ES-I3 (cell line): ENCODE data around the gene BCAP31.
"Not testable (repeated sequence)": the region's sequence is repeated elsewhere in the genome, so short reads cannot be mapped to it uniquely, and the experiment has no call there.

Experiments used
- H3K36me3 ChIP-seq: 2 replicates; pipeline ENCODE4 v1.6.1; 2013; ENCODE audit warnings: mild to moderate bottlenecking, low read length, control low read depth, moderate library complexity; ENCODE audit not compliant: insufficient read depth
- H3K4me1 ChIP-seq: 2 replicates; pipeline ENCODE4 v1.6.1; 2013; ENCODE audit warnings: mild to moderate bottlenecking, control low read depth, low read length; ENCODE audit not compliant: insufficient read depth
- H3K9ac ChIP-seq: 2 replicates; pipeline ENCODE4 v1.6.1; 2013; ENCODE audit warnings: low read depth, mild to moderate bottlenecking, low read length, moderate library complexity
- H3K9me3 ChIP-seq: 2 replicates; pipeline ENCODE4 v1.6.1; 2013; ENCODE audit warnings: mild to moderate bottlenecking, low read length, moderate library complexity; ENCODE audit not compliant: control insufficient read depth, insufficient read depth

BCAP31 gene

GRCh38 chrX:153766098-153766817 is 42.1 kb upstream of the BCAP31 start:
- Histone ChIP-seq H3K9ac (peak overlapping the region; percentile 46), H3K4me1 (peaks cover 5% of the 10 kb centered on the region; the same call in 1 of the 2 replicates), H3K9me3 (no peaks in the 10 kb centered on the region), H3K36me3 (no peaks in the 10 kb centered on the region)

DNA sequence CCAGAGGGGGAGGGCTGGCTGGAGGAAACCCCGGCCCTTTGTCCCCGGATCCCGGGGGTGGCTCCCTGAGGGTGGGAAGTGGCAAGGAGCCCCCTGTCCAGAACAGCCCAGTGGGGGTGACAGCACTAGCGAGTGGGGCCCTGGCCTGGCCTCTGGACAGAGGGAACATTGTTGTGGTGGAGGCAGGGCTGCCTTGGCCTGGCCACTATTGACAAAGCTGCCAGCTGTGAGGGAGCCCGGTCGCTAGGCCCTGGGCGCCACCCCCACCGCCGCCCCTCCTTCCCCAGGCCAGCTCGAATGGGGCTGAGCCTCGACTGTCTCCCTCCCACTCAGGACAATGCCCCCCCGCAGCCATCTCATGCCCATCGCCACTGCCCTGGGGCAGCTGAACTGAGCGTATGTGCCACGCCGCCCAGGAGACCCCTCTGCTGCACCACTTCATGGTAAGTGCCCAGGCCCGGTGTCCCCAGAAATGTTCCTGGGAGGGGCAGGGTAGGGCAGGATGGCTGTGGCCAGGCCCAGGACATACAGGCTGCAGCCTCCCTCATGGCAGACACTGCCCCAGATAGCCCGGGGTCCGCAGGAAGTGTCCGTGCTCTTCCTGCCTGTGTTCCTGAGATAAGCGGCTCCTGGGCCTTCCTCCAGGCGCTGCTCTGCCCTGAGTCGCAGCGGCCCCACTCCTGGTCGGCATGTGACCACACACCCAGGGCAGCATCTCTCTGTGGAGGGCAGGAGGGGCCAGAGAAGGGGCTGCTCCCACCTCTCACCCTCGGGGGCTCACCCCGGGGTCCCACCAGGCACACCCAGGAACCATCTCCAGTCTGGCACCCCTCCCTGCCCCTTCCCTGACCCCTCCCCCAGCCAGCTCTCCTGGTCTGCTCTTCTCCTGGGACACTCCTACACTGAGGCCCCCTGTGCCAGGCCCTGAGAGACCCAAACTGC is 41.2 kb upstream of the BCAP31 start:
- peak overlapping the region; percentile 46; the same call in 1 of the 2 replicates for H3K9ac ChIP-seq
- peaks cover 5% of the 10 kb centered on the region; the same call in 1 of the 2 replicates for H3K4me1 ChIP-seq
- no peaks in the 10 kb centered on the region for H3K36me3 ChIP-seq
- no peaks in the 10 kb centered on the region for H3K9me3 ChIP-seq

- H3K9me3 ChIP-seq: no peaks in the 10 kb centered on the region
- no peak overlapping the region for H3K9ac ChIP-seq
- no peaks in the 10 kb centered on the region for H3K36me3 ChIP-seq
- peaks cover 5% of the 10 kb centered on the region; the same call in 1 of the 2 replicates for H3K4me1 ChIP-seq
Observed at GRCh38 chrX:153764786-153765137, 40.6 kb upstream of the BCAP31 start.

DNA sequence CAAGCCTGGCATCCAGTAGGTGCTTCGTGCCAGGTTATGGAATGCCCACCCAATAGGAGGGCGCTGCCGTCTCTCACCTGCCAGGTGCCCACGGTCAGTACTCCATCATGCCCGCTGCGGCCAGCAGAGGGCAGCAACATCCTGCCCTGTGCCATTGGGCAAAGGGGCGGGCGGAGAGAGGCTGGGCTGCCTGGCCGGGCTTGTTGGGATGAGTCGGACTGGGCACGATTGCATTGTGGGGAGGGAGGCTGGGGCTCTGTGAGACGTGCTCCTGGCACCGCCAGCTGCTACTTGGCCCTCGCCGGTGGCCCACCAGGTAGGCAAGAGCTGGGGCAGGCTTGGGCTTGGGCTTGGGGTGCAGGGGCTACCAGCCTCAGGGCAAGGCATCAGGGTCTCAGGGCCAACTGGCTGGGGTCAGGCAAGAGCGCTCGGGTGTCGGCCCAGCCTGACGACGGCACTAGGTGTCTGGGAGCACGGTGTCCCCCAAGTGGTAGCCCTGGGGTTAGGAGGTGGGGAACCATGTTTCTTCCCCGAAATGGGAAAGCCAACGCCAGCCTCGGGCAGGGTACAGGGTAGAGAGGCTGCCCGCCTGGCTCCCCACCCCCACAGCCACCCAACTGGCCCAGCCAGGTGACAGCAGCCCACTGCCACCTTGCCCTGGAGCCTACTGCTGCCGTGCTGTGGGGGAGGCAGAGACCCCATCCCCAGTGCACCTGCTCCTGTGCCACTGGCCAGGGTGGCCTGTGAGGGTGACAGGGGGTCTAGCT is 40.0 kb upstream of the BCAP31 start, which contains the start of gene PLXNB3:
Gene PLXNB3 (plus strand): TSS at position 261 of the 767 bp plus-strand sequence. CDS start 1,287 bp downstream, outside the sequence.
- Histone ChIP-seq H3K36me3 (no peaks in the 10 kb centered on the region), H3K9ac (no peak within 1 kb of the TSS), H3K9me3 (no peaks in the 10 kb centered on the region), H3K4me1 (peaks cover 5% of the 10 kb centered on the region; the same call in 1 of the 2 replicates)

DNA sequence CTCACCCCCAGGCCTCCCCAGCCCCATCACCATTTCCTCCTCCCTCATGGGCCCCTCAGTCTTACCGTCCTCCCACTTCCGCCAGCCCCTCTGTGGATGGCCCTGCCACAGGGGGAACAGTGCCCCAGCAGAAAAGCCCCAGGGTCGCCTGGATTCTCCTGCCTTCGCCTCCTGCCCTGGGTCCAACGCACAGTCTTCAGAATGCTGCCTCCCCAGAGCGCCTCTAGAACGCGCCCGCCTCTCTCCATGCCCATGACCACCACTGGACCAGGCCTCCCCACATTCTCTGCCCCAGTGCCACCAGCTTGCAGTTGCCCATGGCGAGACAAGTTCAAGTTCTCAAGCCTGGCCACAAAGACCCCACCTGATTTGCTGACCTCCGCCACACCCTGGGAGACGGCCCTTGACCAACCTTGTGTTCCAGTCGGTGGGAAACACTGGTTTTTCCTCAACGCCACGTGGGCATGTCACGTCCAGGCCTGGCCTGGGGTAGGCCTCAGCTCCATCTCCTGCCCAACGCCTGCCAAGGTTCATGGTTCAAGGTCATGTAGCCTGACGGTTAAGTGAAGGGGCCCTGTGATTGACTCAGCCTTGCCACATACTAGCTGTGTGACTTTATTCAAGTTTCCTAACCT is 39.2 kb upstream of the BCAP31 start:
- H3K9me3 ChIP-seq: no peaks in the 10 kb centered on the region
- no peak overlapping the region for H3K9ac ChIP-seq
- H3K4me1 ChIP-seq: peaks cover 5% of the 10 kb centered on the region; the same call in 1 of the 2 replicates
- H3K36me3 ChIP-seq: no peaks in the 10 kb centered on the region

GRCh38 chrX:153762626-153763173 is 38.5 kb upstream of the BCAP31 start:
- H3K36me3 ChIP-seq: no peaks in the 10 kb centered on the region
- H3K9me3 ChIP-seq: no peaks in the 10 kb centered on the region
- peaks cover 5% of the 10 kb centered on the region; the same call in 1 of the 2 replicates for H3K4me1 ChIP-seq
- no peak overlapping the region for H3K9ac ChIP-seq

DNA sequence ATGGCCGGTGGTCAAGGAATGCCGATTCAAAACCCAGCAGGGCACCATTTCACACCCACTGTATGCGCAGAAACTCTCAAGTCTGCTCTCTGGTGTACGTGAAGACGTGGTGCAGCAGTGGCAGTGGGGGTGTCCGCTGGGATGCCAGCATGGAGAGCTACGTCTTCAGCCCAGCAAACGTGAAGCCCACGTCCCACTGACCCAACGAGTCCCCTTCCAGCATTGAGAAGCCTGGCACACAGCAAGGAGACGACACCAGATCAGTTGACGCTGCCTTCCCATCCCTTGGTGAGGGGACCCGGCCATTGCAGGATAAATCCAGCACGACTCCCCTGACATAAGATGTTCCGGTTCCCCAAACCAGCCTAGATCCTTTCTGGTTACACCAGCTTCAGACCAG is 37.7 kb upstream of the BCAP31 start:
- Histone ChIP-seq H3K9ac (no peak overlapping the region), H3K4me1 (peaks cover 5% of the 10 kb centered on the region; the same call in 1 of the 2 replicates), H3K9me3 (no peaks in the 10 kb centered on the region), H3K36me3 (no peaks in the 10 kb centered on the region)

DNA sequence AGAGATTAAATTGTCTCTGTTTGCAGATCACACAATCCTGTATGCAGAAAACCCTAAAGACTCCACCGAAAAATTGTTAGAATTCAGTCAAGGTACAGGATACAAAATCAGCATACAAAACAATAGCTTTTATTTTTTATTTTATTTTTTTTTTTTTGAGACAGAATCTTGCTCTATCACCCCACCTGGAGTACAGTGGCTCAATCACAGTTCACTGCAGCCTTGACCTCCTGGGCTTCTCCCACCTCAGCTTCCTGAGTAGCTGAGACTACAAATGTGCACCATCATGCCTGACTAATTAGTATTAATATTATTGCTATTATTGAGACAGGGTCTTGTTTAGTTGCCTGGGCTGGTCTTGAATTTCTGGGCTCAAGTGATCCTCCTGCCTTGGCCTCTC is 30.9 kb upstream of the BCAP31 start:
- Histone ChIP-seq H3K4me1 (no peaks in the 10 kb centered on the region), H3K36me3 (no peaks in the 10 kb centered on the region), H3K9me3 (no peaks in the 10 kb centered on the region; the same call in 1 of the 2 replicates), H3K9ac (no peak overlapping the region)

DNA sequence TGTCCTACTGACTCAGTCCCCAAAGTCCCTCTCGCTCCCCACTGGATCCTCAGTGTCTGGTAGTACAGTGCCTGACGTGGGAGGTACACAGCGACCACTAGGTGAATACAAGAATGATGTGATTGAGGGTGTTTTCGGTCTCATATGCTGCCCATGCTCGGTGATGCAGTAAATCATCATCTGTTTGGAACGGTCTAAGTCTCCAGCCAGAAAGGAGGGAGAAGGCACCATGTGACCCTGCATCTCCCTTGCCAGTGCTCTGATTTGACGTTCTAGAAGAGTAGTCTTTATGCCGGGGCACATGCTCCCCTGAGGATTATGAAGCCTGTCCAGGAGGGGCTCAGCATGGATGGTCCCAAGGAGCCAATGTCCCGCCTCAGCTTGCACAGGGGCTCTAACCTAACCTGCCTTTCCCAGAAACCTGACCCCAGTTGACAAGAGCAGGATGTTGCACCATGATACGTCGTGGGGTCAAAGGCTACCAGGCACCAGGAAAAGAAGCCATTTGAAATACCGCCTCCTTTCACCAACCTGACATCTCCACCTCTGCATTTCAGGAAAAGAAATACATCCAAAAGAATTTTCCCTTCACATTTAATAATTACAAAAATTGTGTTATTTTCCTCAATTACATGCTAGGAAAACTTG is 26.1 kb upstream of the BCAP31 start:
- Histone ChIP-seq H3K9ac (no peak overlapping the region), H3K9me3 (no peaks in the 10 kb centered on the region), H3K36me3 (no peaks in the 10 kb centered on the region), H3K4me1 (no peaks in the 10 kb centered on the region)

DNA sequence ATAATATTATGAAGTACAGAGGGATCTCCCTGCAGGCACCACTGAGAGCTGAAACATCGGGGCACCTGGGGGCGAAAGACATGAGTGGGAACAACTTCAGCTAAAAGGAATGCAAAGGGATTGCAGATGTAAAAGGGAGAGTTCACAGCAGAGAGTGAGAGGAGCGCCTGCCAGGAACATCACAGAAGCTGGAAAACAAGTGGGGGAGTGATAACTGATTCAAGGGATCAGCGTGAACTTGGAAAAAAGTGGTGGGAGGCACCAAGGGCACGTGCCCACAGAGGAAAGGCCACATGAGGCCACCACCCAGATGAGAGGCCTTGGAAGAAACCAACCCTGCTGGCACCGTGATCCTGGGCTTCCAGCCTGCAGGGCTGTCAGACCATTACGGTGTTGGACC is 24.8 kb upstream of the BCAP31 start:
- H3K9ac ChIP-seq, H3K36me3 ChIP-seq, H3K4me1 ChIP-seq, H3K9me3 ChIP-seq: not testable (repeated sequence)

DNA sequence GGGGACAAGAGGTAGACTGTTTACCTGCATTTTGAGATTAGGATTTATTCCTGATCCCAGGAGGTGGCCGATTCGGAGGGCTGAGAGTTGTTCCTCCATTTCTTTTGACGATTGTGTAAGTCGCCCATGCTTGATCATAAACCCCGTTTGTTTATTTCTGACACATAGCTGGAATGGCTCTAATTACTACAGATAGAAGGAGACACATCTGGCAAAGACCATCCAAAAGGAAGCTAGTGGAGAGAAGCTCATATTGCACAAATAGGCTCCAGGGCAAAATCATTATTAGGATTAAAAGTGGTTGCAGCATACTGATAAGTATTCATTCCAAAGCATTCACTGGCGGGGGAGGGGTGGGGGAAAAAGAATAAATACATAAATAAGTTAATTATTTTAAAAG is 22.8 kb upstream of the BCAP31 start:
- not testable (repeated sequence) for H3K4me1 ChIP-seq, H3K9ac ChIP-seq, H3K9me3 ChIP-seq, H3K36me3 ChIP-seq

DNA sequence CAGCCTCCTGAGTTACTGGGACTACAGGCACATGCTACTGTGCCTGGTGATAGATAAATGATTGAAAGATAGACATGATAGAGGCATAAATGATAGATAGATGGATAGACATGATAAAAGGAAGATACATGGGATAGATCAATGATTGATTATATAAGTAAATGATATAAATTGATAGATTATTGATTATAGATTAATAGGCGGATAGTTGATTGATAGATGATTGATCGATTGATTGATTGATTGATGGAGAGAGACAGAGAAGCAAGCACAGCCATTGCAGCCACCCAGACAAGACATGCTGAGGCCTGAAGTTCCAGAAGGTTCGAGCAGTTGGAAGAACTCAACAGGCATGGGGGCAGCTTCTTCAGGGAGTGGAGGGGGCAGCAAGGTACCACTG is 22.2 kb upstream of the BCAP31 start:
- peaks cover 4% of the 10 kb centered on the region; the same call in 1 of the 2 replicates for H3K4me1 ChIP-seq
- H3K36me3 ChIP-seq: no peaks in the 10 kb centered on the region
- no peaks in the 10 kb centered on the region for H3K9me3 ChIP-seq
- no peak overlapping the region for H3K9ac ChIP-seq

DNA sequence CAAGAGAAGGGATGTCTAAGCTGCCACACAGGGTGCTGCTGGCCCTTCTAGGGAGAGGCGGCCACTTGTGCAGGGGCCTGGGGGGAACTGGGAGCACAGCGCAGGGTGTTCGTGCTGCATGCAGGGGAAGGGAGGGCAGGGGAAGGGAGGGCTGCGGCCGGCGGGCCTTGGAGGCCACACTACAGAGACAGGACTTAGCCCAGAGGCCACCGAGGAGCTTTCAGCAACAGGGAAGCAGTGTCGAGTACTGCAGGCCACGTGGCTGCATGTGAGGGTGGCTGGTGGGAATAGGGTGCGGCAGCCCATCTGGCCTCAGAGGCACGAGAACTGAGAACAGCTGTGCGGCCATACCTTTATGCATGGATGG is 20.9 kb upstream of the BCAP31 start:
- not testable (repeated sequence) for H3K36me3 ChIP-seq, H3K9ac ChIP-seq, H3K9me3 ChIP-seq, H3K4me1 ChIP-seq
